Mesendoderm (in vitro differentiated cells): ENCODE data around the gene SBNO2.
A peak's percentile ranks its signal among the peaks of the same experiment; 100 is the strongest.

ENCODE experiments used
- DNase-seq: peaks from one replicate; pipeline ENCODE4 v3.0.0; 2013
- H2AK5ac ChIP-seq: 2 replicates; pipeline ENCODE4 v1.6.1; 2013; ENCODE audit warnings: low read length, inconsistent platforms
- H2BK120ac ChIP-seq: 2 replicates; pipeline ENCODE4 v1.6.1; 2013; ENCODE audit warnings: low read depth, mild to moderate bottlenecking, low read length, moderate library complexity, mixed read lengths
- H2BK15ac ChIP-seq: replicated peaks from 2 replicates; pipeline ENCODE4 v1.6.1; 2013; ENCODE audit warnings: low read depth, mild to moderate bottlenecking, moderate library complexity
- H2BK5ac ChIP-seq: 2 replicates; pipeline ENCODE4 v1.6.1; 2013; ENCODE audit warnings: low read length, inconsistent platforms
- H3K18ac ChIP-seq: 2 replicates; pipeline ENCODE4 v1.6.1; 2013; ENCODE audit warnings: mild to moderate bottlenecking, low read length, mixed read lengths
- H3K23ac ChIP-seq: one replicate; pipeline ENCODE4 v1.6.1; 2013; ENCODE audit warnings: low read length
- H3K27ac ChIP-seq: 2 replicates; pipeline ENCODE4 v1.5.1; 2013; ENCODE audit warnings: low read depth, mild to moderate bottlenecking, inconsistent platforms, low read length, moderate library complexity
- H3K27me3 ChIP-seq: 2 replicates; pipeline ENCODE4 v1.6.1; 2013; ENCODE audit warnings: low read length, control low read depth, mild to moderate bottlenecking, inconsistent platforms; ENCODE audit not compliant: insufficient read depth, poor library complexity
- H3K36me3 ChIP-seq: 2 replicates; pipeline ENCODE4 v1.6.1; 2013; ENCODE audit warnings: low read length, inconsistent platforms; ENCODE audit not compliant: control insufficient read depth, insufficient read depth
- H3K4ac ChIP-seq: one replicate; pipeline ENCODE4 v1.6.1; 2013; ENCODE audit warnings: low read depth, mild to moderate bottlenecking, low read length, moderate library complexity
- H3K4me1 ChIP-seq: 2 replicates; pipeline ENCODE4 v1.6.1; 2013; ENCODE audit warnings: low read depth, low read length, inconsistent platforms; ENCODE audit not compliant: control insufficient read depth
- H3K4me2 ChIP-seq: 2 replicates; pipeline ENCODE4 v1.6.1; 2013; ENCODE audit warnings: low read length
- H3K4me3 ChIP-seq: 2 replicates; pipeline ENCODE4 v1.5.1; 2013; ENCODE audit warnings: mild to moderate bottlenecking, low read length
- H3K56ac ChIP-seq: one replicate; pipeline ENCODE4 v1.6.1; 2013; ENCODE audit warnings: low read length
- H3K79me1 ChIP-seq: 2 replicates; pipeline ENCODE4 v1.6.1; 2013; ENCODE audit warnings: low read length, inconsistent platforms
- H3K79me2 ChIP-seq: 2 replicates; pipeline ENCODE4 v1.6.1; 2013; ENCODE audit warnings: mild to moderate bottlenecking, low read length; ENCODE audit not compliant: control insufficient read depth, insufficient read depth
- H3K9ac ChIP-seq: 2 replicates; pipeline ENCODE4 v1.6.1; 2013; ENCODE audit warnings: low read length, inconsistent platforms
- H4K5ac ChIP-seq: one replicate; pipeline ENCODE4 v1.6.1; 2013; ENCODE audit warnings: low read length
- H4K8ac ChIP-seq: one replicate; pipeline ENCODE4 v1.6.1; 2013; ENCODE audit warnings: low read depth, mild to moderate bottlenecking, control low read depth, low read length, moderate library complexity
- WGBS: extraction: QIAGEN DNeasy Blood & Tissue Kit; methylation state at CpG from one replicate; pipeline ENCODE4 v1.1.7; 2013; ENCODE audit warnings: low lambda C conversion rate, missing lambda C conversion rate; ENCODE audit not compliant: insufficient coverage; ENCODE audit errors: extremely low coverage; 5-methylcytosine and 5-hydroxymethylcytosine counted together

Gene SBNO2

DNA sequence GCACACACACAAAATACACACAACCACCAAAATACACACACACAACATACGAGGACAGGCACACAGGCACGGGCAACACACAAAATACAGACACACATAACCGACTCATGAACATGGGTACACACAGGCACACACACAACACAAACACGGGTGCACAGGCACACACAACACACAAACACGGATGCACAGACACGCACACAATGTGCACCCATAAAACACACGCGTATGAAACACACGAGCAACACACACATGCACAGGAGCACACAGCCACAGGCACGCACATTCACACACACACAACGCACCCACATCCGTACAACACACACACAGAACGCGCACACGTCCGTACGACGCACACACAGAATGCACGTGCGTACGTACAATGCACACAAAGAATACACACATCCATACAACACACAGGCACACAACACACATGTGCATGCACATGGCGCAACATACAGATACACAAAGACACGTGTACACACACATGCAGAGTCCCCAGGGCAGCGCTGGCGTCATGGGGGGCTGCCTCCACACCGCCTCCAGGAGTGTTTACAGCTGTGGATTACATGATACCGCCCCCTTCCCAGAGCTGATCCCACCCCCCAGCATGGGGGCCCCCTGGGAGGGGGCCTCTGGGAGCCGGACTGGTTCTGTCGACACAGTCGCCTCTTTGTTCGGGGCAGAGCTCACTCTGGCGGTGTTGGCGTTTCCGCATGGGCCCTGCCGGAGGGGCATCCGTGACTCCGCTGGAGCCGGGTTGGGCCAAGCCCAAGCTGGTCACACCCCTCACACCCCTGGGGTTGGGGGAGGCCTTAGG is 2.9 kb downstream of the SBNO2 start:
- Histone ChIP-seq H3K9ac (no peak overlapping the region), H2BK5ac (no peak overlapping the region), H3K18ac (no peak overlapping the region), H4K5ac (no peak overlapping the region), H3K27ac (no peak overlapping the region), H2AK5ac (no peak overlapping the region), H2BK15ac (no peak overlapping the region), H3K27me3 (no peaks in the 10 kb centered on the region), H3K23ac (no peak overlapping the region), H3K4ac (no peak overlapping the region), H3K4me3 (no peak overlapping the region), H3K36me3 (no peaks in the 10 kb centered on the region), H4K8ac (no peak overlapping the region), H2BK120ac (no peak overlapping the region), H3K4me2 (no peak overlapping the region), H3K79me1 (peaks cover 22% of the 10 kb centered on the region), H3K4me1 (peaks cover 2% of the 10 kb centered on the region), H3K56ac (peak overlapping the region; percentile 46), H3K79me2 (peaks cover 57% of the 10 kb centered on the region)
- 100% methylated on average over 11 of the region's 38 CpGs for WGBS
- DNase-seq: no peak

DNA sequence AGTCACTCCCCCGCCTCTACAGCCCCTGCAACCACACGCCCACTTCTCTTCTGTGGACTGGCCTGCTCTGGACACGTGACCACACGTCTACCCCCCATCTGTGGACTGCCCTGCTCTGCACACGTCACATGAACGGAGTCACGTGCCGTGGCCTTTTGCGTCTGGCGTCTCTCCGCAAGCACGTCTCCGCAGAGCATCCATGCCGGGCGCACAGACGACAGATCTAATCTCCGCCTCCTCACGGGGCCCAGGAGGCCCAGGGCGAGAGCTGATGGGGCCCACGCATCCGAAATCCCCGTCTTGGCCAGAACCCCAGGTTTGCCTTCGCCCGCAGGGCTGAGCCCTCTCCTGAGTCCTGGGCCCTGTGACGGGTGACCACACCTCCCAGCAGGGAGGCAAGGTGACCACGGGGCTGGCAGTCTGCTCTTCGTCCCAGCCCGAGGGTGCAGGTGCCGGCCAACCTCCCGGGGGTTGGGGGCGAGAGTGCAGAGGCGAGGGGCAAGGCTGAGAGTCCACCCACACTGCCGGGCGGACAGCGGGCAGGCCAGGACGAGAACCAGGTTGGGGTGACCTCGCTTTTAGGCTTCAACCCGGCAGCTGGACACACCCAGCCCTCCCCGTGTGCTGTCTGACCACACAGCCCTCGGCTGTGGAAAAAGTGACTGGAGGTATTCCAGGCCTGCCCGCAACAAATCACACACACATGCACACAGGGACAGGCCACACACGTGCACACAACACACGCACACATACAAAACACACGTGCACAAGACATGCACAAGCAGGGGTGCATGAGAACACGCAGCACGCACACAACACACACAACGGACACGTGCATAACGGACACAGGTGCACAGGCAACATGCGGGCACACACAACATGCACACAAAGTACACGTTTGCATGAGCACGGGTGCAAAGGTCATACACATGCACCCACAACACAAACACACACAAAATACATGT is 3.9 kb downstream of the SBNO2 start:
- no peak overlapping the region for H4K8ac ChIP-seq
- H3K9ac ChIP-seq: no peak overlapping the region
- H2BK120ac ChIP-seq: no peak overlapping the region
- H3K4ac ChIP-seq: no peak overlapping the region
- peak overlapping the region; percentile 13 for H3K56ac ChIP-seq
- WGBS: no CpG with 5 or more reads among the region's 52 CpGs
- H3K4me1 ChIP-seq: peaks cover 2% of the 10 kb centered on the region
- H3K27me3 ChIP-seq: no peaks in the 10 kb centered on the region
- H3K23ac ChIP-seq: peak overlapping the region; percentile 29
- H3K4me2 ChIP-seq: no peak overlapping the region
- H3K79me1 ChIP-seq: peaks cover 24% of the 10 kb centered on the region
- H3K79me2 ChIP-seq: peaks cover 57% of the 10 kb centered on the region
- no peaks in the 10 kb centered on the region for H3K36me3 ChIP-seq
- no peak overlapping the region for H3K27ac ChIP-seq
- no peak for DNase-seq
- H2BK5ac ChIP-seq: no peak overlapping the region
- H2AK5ac ChIP-seq: no peak overlapping the region
- H4K5ac ChIP-seq: no peak overlapping the region
- no peak overlapping the region for H2BK15ac ChIP-seq
- no peak overlapping the region for H3K18ac ChIP-seq
- no peak overlapping the region for H3K4me3 ChIP-seq

DNA sequence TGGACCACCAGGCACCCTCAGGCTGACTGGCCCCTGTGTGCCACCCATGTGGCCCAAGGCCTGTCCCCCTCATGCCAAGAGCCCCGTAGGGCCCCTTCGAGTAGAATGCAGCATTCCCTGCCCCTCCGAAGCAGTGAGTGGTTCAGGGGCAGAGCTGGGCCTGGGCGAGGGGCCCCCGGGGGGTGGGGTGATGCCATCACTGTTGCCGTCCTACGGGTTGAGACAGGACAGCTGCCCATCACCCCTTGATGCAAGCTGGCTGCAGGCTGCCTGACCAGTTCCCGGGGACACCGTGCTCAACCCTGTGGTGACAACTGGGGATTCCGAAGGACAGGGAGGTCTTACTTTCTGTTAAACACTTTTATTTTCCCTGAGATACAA is 4.7 kb downstream of the SBNO2 start:
- Histone ChIP-seq H2BK15ac (no peak overlapping the region), H2BK120ac (no peak overlapping the region), H3K27ac (no peak overlapping the region), H3K4ac (no peak overlapping the region), H3K23ac (no peak overlapping the region), H4K5ac (no peak overlapping the region), H3K79me1 (peaks cover 25% of the 10 kb centered on the region), H3K9ac (no peak overlapping the region), H3K4me2 (no peak overlapping the region), H3K4me1 (peaks cover 2% of the 10 kb centered on the region), H3K56ac (peak overlapping the region; percentile 56), H4K8ac (no peak overlapping the region), H2AK5ac (no peak overlapping the region), H2BK5ac (no peak overlapping the region), H3K27me3 (no peaks in the 10 kb centered on the region), H3K4me3 (no peak overlapping the region), H3K18ac (no peak overlapping the region), H3K79me2 (peaks cover 57% of the 10 kb centered on the region), H3K36me3 (no peaks in the 10 kb centered on the region)
- WGBS: no CpG with 5 or more reads among the region's 10 CpGs
- no peak for DNase-seq

DNA sequence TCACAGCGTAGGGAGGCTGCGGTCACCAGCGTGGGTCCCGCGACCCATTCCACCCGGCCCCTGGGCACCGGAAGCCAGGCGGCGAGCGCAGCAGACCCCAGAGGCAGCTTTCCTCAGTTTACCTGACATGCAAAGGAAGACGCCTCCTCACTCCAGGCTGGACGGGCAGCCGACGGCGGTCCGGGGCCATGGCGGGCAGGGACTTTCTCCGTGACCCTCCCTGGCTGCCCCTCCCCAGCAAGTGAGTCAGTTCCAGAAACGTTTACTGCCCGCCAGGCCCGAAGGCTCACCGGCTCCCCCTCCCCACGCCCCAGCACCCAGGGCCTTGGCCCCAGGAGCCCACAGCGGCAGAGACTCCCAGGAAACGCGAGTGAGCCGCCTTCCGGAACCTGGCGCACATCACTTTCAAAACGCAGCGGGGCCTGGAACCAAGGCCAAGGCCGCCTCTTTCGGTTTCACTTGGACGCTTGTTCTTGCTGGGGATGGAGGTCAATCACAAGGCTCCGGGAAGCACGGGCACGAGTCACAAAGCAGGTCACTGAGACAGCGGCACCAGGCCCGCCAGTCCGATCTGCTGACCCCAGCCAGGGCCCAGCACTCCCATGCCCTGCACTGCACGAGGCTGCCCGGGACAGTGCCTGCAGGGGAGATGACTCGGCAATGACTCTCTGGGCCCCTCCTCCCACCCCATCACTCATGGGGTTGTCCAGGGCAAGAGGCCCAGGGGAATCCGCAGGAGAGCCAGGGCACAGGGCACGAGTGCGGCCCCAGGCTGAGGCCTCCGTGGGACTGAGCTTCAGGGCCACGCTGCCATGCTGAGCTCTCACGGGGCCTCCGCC is 5.3 kb downstream of the SBNO2 start:
- Histone ChIP-seq H3K4me2 (no peak overlapping the region), H3K9ac (no peak overlapping the region), H3K18ac (no peak overlapping the region), H3K27ac (no peak overlapping the region), H3K23ac (no peak overlapping the region), H2AK5ac (no peak overlapping the region), H4K8ac (no peak overlapping the region), H2BK15ac (no peak overlapping the region), H3K56ac (peak overlapping the region; percentile 56), H3K4me3 (no peak overlapping the region), H3K79me2 (peaks cover 57% of the 10 kb centered on the region), H3K36me3 (no peaks in the 10 kb centered on the region), H4K5ac (no peak overlapping the region), H3K79me1 (peaks cover 25% of the 10 kb centered on the region), H2BK120ac (no peak overlapping the region), H3K4ac (no peak overlapping the region), H2BK5ac (no peak overlapping the region), H3K27me3 (no peaks in the 10 kb centered on the region), H3K4me1 (peaks cover 2% of the 10 kb centered on the region)
- WGBS: no CpG with 5 or more reads among the region's 50 CpGs
- DNase-seq: peak; percentile 58

DNA sequence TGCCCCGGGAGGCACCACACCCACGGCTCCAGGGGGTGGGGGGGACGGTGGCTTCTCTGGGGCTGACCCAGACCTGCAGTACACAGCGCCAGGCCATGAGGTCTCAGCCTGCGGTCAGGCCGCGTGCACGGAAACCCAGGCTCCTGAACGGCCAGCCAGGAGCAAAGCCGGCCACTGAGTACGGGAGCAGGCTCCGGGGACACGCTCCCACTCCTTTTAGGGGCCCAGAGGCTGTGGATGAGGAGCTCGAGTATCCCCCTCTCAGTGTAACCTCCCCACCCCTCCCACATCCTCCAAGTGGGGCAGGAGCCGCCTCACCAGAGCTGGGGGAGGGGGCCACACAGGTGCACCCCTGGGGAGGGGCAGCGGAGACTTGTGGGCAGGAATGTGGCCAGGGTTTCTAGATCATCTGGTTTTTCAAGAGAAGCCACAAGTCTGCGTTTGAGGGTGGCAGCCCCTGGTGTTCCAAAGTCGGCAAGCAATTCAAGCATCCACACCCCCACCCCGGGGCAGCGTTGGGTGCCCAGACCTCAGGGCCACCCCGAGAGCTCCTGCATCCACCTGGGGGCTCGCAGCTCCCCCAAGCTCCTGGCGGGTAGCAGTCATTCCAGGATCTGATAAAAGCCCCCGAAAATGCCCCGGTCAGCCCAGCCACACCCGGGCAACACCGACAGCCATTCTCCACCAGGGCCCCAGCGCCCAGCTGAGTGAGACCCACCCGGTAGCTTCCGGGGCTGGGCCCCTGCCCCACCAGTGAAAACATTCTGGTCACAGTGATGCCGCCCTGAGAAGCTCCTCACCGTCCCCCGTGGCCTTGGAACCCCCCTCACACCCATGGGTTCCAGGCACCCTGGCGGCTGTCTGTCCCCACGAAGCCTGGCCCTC is 6.1 kb downstream of the SBNO2 start:
- no peak overlapping the region for H3K18ac ChIP-seq
- no peak overlapping the region for H2BK120ac ChIP-seq
- H3K23ac ChIP-seq: peak overlapping the region; percentile 4
- peaks cover 25% of the 10 kb centered on the region for H3K79me1 ChIP-seq
- DNase-seq: no peak
- H4K5ac ChIP-seq: no peak overlapping the region
- H3K9ac ChIP-seq: no peak overlapping the region
- no peak overlapping the region for H3K56ac ChIP-seq
- H3K4me3 ChIP-seq: no peak overlapping the region
- no peak overlapping the region for H3K4me2 ChIP-seq
- H2BK5ac ChIP-seq: no peak overlapping the region
- H3K79me2 ChIP-seq: peaks cover 49% of the 10 kb centered on the region
- H2AK5ac ChIP-seq: no peak overlapping the region
- no peak overlapping the region for H2BK15ac ChIP-seq
- no peak overlapping the region for H3K27ac ChIP-seq
- peaks cover 2% of the 10 kb centered on the region for H3K4me1 ChIP-seq
- no peak overlapping the region for H4K8ac ChIP-seq
- no peaks in the 10 kb centered on the region for H3K36me3 ChIP-seq
- WGBS: no CpG with 5 or more reads among the region's 35 CpGs
- H3K4ac ChIP-seq: no peak overlapping the region
- no peaks in the 10 kb centered on the region for H3K27me3 ChIP-seq
